Measurements from ENCODE around the gene STRIP2.
"Not testable (repeated sequence)": the region's sequence is repeated elsewhere in the genome, so short reads cannot be mapped to it uniquely, and the experiment has no call there.

STRIP2 gene, protein sequence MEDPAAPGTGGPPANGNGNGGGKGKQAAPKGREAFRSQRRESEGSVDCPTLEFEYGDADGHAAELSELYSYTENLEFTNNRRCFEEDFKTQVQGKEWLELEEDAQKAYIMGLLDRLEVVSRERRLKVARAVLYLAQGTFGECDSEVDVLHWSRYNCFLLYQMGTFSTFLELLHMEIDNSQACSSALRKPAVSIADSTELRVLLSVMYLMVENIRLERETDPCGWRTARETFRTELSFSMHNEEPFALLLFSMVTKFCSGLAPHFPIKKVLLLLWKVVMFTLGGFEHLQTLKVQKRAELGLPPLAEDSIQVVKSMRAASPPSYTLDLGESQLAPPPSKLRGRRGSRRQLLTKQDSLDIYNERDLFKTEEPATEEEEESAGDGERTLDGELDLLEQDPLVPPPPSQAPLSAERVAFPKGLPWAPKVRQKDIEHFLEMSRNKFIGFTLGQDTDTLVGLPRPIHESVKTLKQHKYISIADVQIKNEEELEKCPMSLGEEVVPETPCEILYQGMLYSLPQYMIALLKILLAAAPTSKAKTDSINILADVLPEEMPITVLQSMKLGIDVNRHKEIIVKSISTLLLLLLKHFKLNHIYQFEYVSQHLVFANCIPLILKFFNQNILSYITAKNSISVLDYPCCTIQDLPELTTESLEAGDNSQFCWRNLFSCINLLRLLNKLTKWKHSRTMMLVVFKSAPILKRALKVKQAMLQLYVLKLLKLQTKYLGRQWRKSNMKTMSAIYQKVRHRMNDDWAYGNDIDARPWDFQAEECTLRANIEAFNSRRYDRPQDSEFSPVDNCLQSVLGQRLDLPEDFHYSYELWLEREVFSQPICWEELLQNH
- 0.72 to 0.84 reads per million in 2 donors for total RNA-seq

DNA sequence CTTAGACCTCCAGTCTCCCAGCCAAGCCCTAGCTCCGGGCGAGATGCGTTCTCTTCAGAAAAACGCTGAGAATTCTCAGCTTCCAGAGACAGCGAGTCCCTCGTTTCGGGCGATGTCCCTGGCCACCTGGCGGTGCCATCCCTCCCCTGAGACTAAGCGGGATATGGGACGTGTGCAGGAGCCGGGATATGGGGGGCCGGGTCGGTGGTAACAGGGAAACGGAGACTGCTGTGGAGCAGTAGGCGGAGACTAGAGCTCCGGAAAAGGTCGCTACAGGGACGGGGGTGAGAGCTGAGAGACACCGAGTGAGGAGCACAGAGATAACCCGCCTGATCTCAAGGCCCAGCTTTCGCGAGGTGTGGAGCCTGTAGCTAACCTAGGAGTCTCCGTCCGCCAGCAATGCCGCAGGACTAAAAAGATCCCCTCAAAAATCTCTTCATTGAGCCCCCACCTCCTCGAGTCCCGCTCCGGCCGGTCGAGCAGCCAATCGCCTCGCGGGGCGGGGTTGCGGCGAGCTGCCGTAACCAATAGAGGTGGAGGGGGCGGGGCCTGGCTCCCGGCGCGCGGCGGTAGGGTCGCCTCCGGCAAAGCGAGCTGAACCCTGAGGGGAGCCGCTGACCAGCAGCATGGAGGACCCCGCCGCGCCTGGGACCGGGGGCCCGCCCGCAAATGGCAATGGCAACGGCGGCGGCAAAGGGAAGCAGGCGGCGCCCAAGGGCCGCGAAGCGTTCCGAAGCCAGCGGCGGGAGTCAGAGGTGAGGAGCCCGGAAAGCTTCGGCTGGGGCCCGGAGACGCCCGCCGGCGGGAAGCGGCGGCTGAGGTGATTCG, at the start of gene STRIP2:
Gene STRIP2 (plus strand): TSS at position 586 of the 828 bp plus-strand sequence. CDS start 41 bp downstream, at position 627.
- DNase-seq, result peak; percentile 86

DNA sequence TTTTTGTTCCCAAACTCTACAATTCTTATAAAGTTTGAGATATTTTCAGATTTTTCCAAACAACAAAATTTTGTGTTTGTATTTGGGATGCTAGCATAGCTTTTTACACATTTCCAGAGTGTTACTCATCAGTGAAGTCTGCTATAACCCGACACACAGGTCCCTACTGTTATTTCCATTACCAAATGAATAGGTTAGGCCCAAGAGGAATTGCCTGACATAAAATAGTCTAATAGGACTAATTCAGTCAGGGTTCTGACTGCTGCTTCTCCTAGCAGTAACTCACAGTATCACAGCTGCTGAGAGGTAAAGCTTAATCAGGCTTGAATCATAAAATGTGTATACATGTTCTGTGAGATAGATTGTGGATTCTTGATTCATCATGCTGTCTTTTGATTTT, 49.1 kb upstream of the STRIP2 start:
- DNase-seq, result no peak

DNA sequence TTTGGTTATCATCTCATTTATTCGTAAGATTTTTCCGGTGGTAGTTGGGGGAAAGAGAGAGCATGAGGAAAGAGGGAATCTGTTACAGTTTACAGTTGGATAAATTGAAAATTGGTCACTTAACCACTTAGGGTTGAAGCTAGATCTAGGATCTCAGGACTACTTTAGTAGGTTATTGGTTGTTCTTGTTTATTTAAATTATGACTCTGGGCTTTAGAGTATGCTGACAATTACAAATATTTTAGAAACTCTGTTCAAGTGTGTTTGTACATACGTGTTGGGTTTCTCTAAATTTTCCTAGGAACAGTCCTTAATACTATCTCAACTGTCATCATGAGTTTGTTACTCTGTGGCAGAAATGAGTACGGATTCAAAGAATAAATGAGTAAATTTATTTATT, 48.6 kb upstream of the STRIP2 start:
- DNase-seq, result no peak

DNA sequence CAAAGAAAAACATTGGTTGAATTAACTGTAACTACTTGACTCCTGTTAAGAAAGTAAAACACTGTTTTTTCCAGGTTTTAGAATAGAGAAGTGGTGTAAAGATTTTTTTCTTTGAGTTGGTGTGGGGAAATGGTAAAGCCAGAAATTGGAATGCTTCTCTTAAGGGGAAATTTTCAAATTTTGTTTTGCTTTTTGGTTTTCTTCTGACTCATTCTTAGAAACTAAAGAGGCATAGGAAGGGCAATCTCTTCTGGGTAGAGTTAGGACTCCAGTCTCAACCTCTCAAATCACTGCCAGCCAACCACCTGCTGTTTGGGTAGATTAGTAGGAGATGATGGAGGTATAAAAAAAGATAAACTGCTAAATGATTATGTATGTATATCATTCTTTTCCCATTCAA, 47.7 kb upstream of the STRIP2 start:
- no peak for DNase-seq

DNA sequence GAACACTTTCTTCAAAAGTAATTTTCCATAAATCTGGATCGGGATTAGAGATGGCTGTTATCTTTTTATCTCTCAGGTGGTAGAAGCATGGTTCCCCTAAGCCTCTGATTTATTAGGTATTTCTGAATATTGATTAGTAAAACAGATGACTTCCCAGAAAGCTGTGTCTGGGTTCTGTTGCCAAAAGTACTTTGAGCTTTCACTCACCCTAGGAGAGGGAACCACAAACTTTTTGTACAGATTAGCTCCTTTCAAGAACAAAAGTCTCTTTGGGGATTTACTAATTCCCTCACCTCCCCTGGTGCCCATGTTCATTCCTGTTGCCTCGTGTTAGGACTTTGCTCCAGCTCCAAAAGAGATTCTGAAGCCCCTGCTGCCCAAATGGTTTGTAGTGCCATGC, 46.7 kb upstream of the STRIP2 start:
- DNase-seq, result no peak

DNA sequence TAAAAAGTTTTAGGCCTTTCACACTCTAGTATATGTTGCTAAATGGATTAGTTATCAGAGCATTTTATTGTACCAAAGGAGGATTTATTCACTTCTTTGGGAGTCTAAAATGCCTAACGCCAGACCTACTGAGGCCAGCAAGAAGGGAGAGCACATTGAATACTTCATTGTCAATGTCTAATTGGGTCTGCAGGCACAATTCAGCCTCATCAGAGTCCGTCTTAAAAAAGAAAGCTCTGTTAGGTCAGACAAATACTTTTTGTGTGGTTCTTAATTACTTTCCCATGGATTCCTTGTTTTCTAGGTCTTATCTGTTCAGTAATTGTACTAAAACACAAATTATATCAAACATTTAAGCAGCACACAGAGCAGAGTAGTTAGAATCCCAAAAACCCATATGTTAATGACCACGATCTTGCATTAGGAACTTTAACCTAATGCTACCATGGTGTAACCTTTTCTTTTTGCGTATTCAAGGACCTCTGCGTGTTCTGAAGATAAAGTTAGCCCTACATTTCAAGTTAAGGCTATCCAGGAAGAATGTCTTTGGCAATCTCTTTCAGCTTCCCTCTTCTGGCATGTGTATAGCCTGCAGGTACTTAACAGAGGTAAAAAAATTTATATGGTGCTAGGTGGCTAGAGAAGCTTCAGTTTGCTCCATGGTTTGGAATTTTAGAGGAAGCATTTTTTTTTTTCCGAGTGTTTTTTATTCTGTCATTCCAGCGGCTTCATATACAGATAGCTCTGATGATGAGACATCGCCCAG, 45.7 kb upstream of the STRIP2 start:
- no peak for DNase-seq

DNA sequence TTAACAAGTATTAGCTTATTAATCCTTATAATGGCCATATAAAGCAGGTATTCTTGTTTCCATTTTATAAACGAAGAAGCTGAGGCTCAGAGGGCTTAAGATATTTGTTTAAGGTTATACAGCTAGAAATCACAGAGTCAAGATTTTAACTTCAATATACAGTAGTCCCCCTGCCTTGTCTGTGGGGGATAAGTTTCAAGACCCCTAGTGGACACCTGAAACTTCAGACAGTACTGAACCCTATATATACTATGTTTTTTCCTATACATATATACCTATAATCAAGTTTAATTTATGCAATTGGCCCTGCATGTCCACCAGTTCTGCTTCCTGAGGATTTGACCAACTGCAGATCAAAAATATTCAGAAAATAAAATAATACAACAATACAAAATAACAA, 44.4 kb upstream of the STRIP2 start:
- no peak for DNase-seq

DNA sequence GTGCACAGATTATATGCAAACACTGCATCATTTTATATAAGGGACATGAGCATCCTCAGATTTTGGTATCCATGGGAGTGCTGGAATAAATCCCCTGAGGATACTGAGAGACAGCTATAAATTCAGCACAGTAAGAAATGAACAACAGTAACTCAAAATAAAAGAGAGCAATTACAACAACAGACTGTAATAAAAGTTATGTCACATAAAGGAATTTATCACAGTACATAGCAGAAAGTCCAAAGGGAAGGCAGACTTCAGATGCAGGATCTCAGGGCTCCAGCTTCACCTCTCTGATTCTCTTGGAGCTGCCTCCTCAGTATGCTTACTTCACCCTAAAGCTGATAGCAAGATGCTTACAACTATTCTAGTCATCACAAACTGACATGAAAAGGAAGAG, 43.9 kb upstream of the STRIP2 start:
- no peak for DNase-seq

DNA sequence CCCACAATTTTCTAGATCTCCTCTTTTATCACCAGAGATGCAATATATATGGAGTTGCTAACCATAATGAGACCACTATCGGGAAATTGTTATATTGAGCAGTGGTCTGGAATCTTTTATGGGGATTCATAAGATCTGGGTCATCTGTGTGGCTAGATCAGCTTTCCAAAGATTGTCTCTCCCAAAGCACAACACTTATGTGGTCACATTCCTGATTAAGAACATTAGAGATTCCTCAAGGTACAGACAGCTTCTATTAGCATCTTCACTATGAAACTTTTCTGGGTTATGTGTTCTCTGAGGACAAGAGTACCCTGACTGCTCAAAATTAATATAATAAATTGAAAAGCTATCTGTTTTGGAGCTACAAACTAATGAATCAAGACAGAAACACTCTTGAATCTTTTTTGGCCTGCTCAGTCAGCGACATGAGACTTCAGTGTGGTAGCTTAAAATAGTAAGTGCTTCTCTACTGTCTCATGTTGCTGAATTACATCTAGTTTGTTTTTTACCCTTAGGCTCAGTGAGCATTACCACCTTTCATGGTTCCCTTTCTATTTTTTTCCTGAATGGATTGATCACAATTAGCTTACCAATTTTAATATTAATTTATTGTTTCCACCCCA, 42.6 kb upstream of the STRIP2 start:
- DNase-seq, result no peak

DNA sequence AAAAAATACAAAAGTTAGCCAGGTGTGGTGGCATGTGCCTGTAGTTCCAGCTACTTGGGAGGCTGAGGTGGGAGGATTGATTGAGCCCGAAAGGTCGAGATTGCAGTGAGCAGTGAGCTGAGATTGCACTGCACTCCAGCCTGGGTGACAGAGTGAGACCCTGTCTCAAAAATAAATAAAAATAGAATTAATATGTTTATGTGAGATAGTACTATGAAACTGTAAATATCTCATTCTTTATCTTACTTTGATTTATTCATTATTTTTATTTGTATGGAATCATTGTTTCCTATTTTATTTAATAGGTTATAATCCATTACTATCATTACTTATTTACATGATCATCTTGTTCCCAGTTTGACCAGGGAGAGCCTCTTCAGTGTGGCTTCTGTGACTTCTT, 41.0 kb upstream of the STRIP2 start:
- no peak for DNase-seq

DNA sequence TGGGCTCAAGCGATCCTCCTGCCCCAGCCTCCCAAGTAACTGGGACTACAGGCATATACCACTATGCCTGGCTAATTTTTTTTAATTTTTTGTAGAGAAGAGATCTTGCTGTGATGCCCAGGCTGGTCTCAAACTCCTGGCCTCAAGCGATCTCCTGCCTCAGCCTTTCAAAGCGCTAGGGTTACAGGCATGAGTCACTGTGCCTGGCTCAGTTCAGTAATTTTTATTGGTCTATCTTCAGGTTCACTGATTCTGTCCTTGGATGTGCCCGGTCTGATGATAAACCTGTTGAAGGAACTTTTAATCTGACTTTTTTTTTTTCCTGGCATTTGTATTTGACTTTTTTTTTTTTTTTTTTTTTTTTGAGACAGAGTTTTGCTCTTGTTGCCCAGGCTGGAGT, 40.1 kb upstream of the STRIP2 start:
- DNase-seq, result no peak

DNA sequence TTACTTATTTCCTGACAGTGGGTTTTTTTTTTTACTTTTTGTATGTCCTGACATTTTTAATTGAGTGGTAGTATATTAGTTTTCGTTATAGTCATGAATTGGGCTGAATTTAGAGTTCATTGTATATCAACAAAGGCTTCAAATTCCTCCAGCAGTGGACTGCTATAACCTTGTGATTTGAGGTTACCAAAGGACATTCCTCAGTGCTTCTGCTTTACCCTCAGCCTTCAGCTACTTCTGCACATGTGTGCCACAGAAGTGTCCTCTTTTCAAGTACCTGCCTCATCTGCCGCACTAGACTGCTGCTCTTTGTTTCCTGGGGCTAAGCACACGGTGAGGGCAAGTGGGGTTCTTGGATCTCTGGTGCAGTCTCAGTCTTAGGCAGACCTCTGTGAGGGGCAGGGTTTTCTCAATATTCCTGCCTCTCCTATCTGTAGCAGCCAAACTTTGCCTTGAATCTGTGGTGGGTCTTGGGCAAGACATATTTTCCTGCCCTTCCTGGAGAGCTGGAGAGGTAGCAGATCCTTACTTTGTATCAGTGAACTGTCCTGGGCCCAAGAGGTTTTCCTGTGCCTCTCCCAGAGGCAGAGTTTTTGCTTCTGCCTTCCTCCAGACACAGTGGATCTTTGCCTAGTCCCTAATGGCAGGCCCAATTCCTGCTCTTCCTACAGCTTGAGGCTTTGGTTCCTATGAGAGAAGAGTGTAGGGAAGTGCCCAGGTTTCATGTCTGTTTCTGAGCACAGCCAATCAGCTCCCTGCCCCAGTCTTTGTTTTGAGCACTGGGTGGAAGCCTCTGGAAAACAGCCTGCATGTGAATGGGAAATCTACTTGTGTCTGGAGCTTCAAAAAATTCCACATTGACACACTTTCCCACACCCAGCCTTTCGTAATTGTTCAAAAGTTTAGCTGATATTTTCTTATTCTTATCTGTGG, 39.0 kb upstream of the STRIP2 start:
- no peak for DNase-seq

DNA sequence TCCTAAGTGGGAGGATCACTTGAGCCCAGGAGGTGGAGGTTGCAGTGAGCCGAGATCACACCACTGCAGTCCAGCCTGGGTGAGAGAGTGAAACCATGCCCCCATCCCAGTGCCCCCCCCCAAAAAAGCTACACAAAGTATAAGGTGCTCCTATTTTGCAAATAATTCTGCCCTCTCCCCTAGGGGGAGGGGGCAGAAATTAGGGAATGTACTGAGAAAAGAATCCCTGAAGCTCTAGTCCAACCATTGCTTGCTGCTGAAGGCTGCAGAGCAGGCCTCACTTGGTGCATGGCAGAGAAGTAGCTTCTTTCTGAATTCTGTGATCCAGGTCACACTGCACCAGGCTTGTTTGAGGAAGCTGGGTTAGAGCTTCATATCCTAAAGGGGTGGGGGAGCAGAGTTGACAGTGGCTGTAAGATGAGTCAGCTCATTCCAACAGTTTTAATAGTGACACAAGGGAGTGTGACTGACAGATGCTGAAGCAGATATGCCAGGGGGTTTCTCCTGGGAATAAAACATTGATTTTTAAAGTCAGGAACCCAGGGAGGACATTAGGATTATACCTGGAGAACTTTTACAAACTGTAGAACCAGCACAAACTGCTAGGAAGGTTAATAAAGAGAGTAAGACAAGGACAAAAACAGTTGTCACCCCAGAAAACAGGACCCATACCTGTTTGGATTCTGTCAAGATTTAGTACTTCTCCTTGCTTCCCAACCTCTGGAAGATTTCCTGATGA, 32.8 kb upstream of the STRIP2 start:
- DNase-seq, result no peak

DNA sequence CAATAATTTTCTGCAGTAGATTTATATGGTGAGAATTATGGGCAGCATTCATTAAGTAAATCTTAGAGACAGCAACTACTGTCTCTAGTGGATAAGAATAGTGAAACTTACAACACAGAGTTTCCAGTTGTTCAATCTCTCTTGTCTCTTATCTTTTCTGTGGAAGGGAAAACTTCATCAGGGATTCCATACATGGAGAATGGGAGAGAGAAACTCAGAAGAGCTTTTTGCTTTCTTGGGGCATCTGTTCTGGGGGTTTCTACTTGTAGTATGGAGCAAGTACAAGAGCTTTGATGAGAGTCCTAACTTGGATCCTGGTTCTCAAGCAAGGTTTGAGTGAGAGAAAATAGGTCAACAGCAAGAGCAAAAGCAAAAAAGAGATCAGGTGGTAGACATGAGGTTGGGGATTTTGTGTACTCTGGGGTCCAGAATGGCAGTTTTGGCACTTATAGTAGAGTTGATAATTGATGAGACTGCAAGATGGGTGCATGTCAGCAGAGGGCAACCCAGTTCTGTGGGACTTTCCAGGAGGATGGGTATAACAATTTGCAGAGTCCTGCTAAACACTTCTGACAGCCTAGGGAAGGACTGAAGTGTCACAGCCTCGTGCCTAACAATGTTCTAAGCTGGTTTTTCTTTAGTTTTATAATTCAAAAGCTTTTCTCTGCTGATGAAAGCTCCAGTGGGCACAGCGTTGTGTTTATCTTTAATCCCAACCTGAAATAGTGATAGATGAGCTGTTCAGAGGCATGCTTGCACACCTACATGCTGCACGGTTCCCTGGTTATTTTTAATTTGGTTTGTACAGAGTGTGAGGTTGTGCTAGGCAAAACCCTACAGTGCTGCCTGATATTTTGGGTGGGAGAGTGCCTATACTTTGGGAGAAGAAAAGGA, 32.0 kb upstream of the STRIP2 start:
- no peak for DNase-seq

DNA sequence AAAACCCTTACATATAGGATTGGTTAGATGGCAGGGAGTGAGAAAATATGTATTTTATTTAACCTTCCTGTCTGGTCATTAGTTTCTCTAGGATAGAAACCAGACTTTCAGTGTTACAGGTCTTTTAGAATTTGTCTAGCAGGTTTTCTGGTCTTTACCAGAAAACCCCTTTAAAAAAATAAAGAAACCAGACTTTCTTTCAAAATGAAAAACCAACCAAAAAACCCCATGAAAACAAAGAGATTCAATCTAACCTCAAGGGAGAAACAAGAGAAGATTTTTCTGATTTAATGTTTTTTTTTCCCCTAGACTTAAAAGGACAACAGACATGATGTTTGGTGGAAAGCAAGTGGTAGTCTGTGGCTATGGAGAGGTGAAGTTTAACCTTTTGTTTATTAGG, 28.7 kb upstream of the STRIP2 start:
- no peak for DNase-seq

DNA sequence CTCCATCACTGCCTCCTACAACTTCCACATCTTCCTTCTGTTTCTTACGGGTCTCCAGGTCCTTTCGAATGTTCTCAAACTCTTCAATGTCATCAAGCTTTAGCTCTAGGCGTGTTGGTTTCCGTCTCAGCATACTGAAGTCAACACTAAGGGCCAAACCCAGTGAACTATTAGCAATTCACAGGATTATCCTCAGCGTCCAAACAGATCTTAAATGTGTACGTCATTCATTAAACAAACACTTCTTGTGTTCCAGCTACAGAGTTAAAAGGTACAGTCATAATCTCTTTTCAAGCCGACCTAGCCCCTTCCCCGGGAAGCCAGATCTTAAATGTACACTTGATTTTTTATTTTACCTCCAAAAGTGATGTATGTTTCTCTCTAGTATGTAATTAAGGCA, 24.0 kb upstream of the STRIP2 start:
- not testable (repeated sequence) for DNase-seq

DNA sequence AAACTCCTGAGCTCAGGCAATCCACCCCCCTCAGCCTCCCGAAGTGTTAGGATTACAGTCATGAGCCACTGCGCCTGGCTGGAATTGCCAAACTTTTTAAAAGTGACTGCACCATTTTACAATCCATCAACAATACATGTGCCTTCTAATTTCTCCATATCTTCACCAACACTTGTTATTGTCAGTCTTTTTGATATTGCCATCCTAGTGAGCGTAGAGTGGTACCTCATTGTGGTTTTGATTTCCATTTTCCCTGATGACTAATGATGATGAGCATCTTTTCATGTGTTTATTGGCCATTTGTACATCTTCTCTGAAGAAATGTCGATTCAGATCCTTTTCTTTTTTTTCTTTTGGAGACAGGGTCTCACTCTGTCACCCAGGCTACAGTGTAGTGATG, 21.7 kb upstream of the STRIP2 start:
- no peak for DNase-seq

DNA sequence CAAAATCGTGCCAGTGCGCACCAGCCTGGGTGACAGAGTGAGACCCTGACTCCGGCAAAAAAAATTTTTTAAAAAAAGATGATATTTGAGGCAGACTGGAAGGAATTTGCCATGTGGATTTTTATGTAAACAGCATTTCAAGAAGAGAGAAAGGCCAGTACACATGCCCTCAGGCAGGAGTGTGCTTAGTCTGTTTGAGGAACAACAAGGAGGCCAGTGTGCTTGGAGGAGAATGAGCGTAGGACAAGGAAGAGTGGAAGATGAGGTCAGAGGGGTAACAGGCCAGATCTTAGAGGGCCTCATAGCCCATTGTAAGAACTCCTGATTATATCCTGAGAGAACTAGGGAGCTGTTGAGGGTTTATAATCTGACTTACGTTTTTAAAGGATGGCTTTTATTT, 17.2 kb upstream of the STRIP2 start:
- DNase-seq, result no peak

DNA sequence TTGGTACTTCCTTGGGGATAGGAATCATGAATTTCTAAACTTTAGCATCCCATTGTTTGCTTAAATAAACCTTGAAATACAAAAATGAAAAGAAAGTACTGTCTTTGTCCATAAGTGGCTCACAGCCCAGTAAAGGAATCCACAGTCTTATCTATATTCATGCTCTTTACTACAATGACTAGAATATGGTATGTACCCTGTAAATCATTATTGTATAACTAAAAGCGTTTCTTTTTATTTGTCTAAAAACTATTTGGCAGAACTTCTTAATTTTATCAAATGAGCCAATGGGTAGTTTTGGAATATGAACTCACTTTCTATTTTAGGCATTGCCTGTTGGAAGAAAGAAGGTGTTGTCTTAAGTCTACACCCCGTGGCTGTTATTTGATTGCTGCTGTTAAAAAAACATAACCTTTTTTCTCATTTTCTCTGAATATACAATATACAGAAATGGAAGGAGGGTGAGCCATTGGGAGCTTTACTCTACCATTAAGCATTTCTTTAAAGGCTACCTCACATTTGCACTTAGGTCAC, 12.4 kb upstream of the STRIP2 start:
- DNase-seq, result no peak

Measured in T-helper 9 cell (primary cell).